Measurements from ENCODE around the gene PRKG1. TPM values are rescaled to one million over a fixed set of nuclear protein-coding genes. Genes with fewer than 3 reads are reported as not detected.

The PRKG1 gene
- total RNA-seq, 1 experiment from 2014 or later, result 10.4 TPM

DNA sequence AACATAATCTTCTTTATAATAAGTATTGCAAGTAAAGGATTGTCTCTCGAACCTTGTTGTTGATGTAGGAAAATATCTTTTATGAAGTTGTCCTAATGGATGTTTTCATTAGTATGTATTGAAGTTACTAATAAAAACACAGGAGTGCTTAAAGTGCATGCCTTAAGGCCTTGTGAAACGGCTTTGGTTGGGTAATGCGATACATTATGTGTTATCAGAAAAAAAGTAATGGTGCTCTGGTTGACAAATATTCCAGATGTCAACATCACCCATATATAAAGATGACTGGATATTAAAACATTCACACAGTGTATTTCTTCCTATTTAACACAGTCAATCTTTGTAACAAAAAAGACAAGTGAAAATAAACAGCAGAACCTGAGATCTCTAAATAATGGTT is 310.7 kb downstream of the PRKG1 start:
- no peak for DNase-seq
- Histone ChIP-seq H4K8ac (replicated peaks; ENCODE audit: insufficient read length, low read depth, low read length) (no peak overlapping the region), H4K91ac (ENCODE audit: insufficient read length, low read depth, low read length) (no peak overlapping the region), H3K18ac (ENCODE audit: insufficient read length, low read depth, low read length) (no peak overlapping the region), H2AFZ (ENCODE audit: low read length) (no peak overlapping the region), H2BK12ac (ENCODE audit: insufficient read length, low read depth, low read length) (no peak overlapping the region), H3K79me1 (ENCODE audit: insufficient read depth, low read depth, low read length, poor library complexity, severe bottlenecking) (no peaks in the 10 kb centered on the region), H3K56ac (ENCODE audit: insufficient read length, low read depth, low read length) (no peak overlapping the region), H3K9me3 (ENCODE audit: control insufficient read depth, low read depth, low read length) (no peaks in the 10 kb centered on the region), H2BK20ac (ENCODE audit: low read depth, low read length, poor library complexity, severe bottlenecking) (no peak overlapping the region), H3K23ac (ENCODE audit: insufficient read length, low read depth, low read length) (no peak overlapping the region), H3K14ac (ENCODE audit: insufficient read depth, low read length) (no peak overlapping the region), H3K23me2 (ENCODE audit: insufficient read length, low read depth, low read length, poor library complexity, severe bottlenecking) (no peaks in the 10 kb centered on the region), H3T11ph (ENCODE audit: low read length) (no peak overlapping the region), H3K27ac (ENCODE audit: insufficient read length, low read depth, low read length) (no peak overlapping the region), H4K5ac (ENCODE audit: insufficient read length, low read depth, low read length) (no peak overlapping the region), H3K9ac (ENCODE audit: extremely low read depth, insufficient read length, low read length) (no peak overlapping the region), H2BK15ac (ENCODE audit: low read depth, low read length) (no peak overlapping the region), H3K79me2 (ENCODE audit: insufficient read depth, low read length) (no peaks in the 10 kb centered on the region), H2AK5ac (ENCODE audit: insufficient read length, low read length) (no peak overlapping the region), H3K4me2 (ENCODE audit: insufficient read depth, insufficient read length, low read length) (no peak overlapping the region), H4K20me1 (ENCODE audit: control insufficient read depth, insufficient read depth, insufficient read length) (no peaks in the 10 kb centered on the region), H3K4ac (ENCODE audit: low read depth, low read length) (no peak overlapping the region), H3K27me3 (ENCODE audit: insufficient read depth, low read length) (no peaks in the 10 kb centered on the region), H3K4me1 (ENCODE audit: insufficient read depth, low read length) (no peaks in the 10 kb centered on the region; the same call in 1 of the 2 replicates), H2BK120ac (ENCODE audit: low read depth, low read length, poor library complexity, severe bottlenecking) (no peak overlapping the region), H2BK5ac (ENCODE audit: insufficient read length, low read length) (no peak overlapping the region)
- Mint-ChIP-seq H3K27me3 (ENCODE audit: low read depth) (no peaks in the 10 kb centered on the region), H3K4me1 (no peaks in the 10 kb centered on the region; a peak in 1 of 4 replicates), H3K36me3 (ENCODE audit: insufficient read depth in 1 of 3, low read depth in 3 of 3) (no peaks in the 10 kb centered on the region), H3K27ac (no peak overlapping the region), H3K9me3 (no peaks in the 10 kb centered on the region), H3K4me3 (no peak overlapping the region)
- TF ChIP-seq, protein P1, sequence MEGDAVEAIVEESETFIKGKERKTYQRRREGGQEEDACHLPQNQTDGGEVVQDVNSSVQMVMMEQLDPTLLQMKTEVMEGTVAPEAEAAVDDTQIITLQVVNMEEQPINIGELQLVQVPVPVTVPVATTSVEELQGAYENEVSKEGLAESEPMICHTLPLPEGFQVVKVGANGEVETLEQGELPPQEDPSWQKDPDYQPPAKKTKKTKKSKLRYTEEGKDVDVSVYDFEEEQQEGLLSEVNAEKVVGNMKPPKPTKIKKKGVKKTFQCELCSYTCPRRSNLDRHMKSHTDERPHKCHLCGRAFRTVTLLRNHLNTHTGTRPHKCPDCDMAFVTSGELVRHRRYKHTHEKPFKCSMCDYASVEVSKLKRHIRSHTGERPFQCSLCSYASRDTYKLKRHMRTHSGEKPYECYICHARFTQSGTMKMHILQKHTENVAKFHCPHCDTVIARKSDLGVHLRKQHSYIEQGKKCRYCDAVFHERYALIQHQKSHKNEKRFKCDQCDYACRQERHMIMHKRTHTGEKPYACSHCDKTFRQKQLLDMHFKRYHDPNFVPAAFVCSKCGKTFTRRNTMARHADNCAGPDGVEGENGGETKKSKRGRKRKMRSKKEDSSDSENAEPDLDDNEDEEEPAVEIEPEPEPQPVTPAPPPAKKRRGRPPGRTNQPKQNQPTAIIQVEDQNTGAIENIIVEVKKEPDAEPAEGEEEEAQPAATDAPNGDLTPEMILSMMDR (conservative IDR thresholded peaks at IDR 0.05), result no peak
- no CpG with 5 or more reads among the region's 3 CpGs for WGBS (ENCODE audit: extremely low coverage, insufficient read length, low lambda C conversion rate)

Measured in H9 (cell line).